K562 (cell line): ENCODE data around the gene SEBOX.

Experiments used
- EGR1 ChIP-seq: fragments of 450-650 bp; conservative IDR thresholded peaks from 2 replicates; pipeline ENCODE4 v1.6.1; 2017; ENCODE audit warnings: mild to moderate bottlenecking
- EP300 ChIP-seq: IDR thresholded peaks from 2 replicates; pipeline ENCODE4 v1.6.1; 2012; ENCODE audit warnings: low read length, improper control_type of control experiment
- MEF2D ChIP-seq: conservative IDR thresholded peaks from 2 replicates; pipeline ENCODE4 v1.6.1; 2016; ENCODE audit warnings: low read depth, missing genetic modification characterization, missing compliant biosample characterization
- POLR2AphosphoS5 ChIP-seq: IDR thresholded peaks from 2 replicates; pipeline ENCODE4 v1.6.1; 2011; ENCODE audit warnings: mild to moderate bottlenecking, low read depth, low read length, moderate library complexity; ENCODE audit not compliant: control insufficient read depth, insufficient read depth
- SETDB1 ChIP-seq: IDR thresholded peaks from one replicate; pipeline ENCODE4 v1.6.1; 2012; ENCODE audit warnings: low read length, control low read depth, inconsistent platforms
- TEAD1 ChIP-seq, 2 experiments: fragments of 450-650 bp in 1 of 2; sonication (generic) in 1 of 2; formaldehyde crosslinking; IDR thresholded peaks; 2 replicates each; pipeline versions ENCODE4 v1.4.0 to v1.8.0; 2020 to 2022; ENCODE audit warnings: mild to moderate bottlenecking in 2 of 2, missing genetic modification reagents in 1 of 2
- ZC3H11A ChIP-seq: IDR thresholded peaks from 2 replicates; pipeline ENCODE4 v1.6.1; 2012; ENCODE audit warnings: low read depth, low read length, improper control_type of control experiment
- TF ChIP-seq, protein P1 (sequence below), 3 experiments: IDR thresholded peaks in 2 of 3; conservative IDR thresholded peaks in 1 of 3; 2 replicates each; pipeline ENCODE4 v1.5.1; 2011 to 2012; ENCODE audit warnings: low read length in 3 of 3, mild to moderate bottlenecking in 3 of 3, control low read depth in 2 of 3, improper control_type of control experiment in 1 of 3, inconsistent platforms in 1 of 3, low read depth in 1 of 3, mixed read lengths in 1 of 3, moderate library complexity in 1 of 3; ENCODE audit not compliant: insufficient read depth in 2 of 3
- TF ChIP-seq, protein P2 (sequence below): fragments of 450-650 bp; IDR thresholded peaks from 2 replicates; pipeline ENCODE4 v1.7.0; 2016; ENCODE audit warnings: borderline replicate concordance

DNA sequence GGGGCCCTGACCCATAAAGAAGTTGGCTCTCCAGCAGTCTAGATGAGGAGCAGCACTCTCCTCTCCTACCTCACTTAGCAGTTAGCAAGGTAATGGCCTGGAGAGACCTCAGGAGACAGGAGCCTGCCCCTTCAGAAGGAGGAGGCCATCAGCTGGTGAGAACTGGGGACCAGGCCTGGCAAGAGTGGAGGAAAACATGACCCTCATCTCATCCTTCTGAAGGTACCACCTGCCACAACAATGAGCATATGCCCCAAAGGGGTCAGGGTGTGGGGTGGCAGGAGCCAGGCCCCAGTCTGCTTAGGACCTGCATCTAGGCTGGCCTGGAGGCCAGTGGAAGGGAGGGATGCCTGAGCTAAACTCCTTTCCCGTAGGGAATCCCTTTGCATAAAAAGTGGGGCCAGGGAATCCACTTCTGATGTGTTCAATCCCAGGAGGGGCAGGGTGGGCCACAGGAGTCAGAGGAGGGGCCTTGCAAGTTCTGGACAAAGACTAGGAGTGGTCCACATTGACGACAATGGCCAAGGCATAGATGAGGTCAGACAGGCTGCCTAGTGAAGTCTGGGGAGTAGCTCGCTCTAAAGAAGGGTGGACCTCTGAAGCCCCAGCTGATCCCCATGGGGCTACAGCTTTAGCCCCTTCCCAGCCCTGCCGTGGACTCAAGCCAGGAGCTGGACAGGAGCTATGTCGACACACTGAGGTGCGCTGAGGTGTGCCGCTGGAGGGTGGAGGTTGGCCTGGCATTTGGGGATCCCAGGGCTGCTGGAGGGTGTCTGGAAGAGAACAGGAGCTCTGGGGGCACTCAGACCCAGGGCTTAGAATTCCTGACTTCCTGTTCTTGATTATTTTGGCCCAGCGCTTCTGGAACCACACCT lies 986 bp downstream of the SEBOX start:
- TF ChIP-seq SETDB1 (no peak), EP300 (no peak), POLR2AphosphoS5 (no peak), MEF2D (tag) (no peak), TEAD1 (CRISPR knock-in tag; IDR thresholded peaks at IDR 0.05) (no peak), ZC3H11A (no peak), EGR1 (no peak)
- TF ChIP-seq, protein P1, sequence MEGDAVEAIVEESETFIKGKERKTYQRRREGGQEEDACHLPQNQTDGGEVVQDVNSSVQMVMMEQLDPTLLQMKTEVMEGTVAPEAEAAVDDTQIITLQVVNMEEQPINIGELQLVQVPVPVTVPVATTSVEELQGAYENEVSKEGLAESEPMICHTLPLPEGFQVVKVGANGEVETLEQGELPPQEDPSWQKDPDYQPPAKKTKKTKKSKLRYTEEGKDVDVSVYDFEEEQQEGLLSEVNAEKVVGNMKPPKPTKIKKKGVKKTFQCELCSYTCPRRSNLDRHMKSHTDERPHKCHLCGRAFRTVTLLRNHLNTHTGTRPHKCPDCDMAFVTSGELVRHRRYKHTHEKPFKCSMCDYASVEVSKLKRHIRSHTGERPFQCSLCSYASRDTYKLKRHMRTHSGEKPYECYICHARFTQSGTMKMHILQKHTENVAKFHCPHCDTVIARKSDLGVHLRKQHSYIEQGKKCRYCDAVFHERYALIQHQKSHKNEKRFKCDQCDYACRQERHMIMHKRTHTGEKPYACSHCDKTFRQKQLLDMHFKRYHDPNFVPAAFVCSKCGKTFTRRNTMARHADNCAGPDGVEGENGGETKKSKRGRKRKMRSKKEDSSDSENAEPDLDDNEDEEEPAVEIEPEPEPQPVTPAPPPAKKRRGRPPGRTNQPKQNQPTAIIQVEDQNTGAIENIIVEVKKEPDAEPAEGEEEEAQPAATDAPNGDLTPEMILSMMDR (IDR thresholded peaks at IDR 0.05 in 2 of 3, conservative IDR thresholded peaks at IDR 0.05 in 1 of 3; ENCODE audit: insufficient read depth in 2 of 3, low read depth in 1 of 3, low read length in 3 of 3), result no peak
- TF ChIP-seq, protein P2, sequence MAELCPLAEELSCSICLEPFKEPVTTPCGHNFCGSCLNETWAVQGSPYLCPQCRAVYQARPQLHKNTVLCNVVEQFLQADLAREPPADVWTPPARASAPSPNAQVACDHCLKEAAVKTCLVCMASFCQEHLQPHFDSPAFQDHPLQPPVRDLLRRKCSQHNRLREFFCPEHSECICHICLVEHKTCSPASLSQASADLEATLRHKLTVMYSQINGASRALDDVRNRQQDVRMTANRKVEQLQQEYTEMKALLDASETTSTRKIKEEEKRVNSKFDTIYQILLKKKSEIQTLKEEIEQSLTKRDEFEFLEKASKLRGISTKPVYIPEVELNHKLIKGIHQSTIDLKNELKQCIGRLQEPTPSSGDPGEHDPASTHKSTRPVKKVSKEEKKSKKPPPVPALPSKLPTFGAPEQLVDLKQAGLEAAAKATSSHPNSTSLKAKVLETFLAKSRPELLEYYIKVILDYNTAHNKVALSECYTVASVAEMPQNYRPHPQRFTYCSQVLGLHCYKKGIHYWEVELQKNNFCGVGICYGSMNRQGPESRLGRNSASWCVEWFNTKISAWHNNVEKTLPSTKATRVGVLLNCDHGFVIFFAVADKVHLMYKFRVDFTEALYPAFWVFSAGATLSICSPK, result no peak
